ENCODE measurements around the gene NUDT15.

DNA sequence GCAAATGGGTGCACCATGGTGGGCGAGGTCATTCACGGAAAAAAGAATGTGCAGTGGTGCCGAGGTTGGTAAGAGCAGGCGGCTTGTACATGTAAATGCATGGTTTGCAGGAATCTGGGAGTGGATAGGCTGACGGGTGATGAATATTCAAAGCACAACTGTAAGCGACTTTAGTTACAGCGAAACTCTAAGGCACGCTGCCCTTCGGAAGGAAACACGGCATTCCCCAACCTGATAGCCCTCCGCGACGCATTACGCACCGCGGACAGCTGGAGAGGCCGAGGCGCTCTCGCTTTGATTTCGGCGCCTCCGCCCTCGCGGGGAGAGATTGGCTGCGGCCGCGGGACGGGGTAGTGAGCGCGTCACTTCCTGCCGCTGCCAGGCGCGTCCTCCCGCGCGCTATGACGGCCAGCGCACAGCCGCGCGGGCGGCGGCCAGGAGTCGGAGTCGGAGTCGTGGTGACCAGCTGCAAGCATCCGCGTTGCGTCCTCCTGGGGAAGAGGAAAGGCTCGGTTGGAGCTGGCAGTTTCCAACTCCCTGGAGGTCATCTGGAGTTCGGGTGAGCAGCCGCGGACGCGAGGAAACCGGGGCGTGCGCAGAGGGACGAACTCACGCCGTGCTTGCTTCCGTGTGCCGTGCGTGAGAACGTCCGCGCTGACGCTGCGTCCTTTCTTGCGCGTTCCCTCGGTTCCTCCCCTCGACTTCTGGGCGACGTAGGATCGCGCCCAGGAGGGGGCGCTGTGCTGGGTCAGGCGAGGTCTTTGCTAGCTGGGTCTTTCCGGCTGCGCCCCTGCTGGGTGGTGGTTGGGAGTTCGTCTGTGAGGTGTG is at the start of gene NUDT15:
- TF ChIP-seq, protein P1, sequence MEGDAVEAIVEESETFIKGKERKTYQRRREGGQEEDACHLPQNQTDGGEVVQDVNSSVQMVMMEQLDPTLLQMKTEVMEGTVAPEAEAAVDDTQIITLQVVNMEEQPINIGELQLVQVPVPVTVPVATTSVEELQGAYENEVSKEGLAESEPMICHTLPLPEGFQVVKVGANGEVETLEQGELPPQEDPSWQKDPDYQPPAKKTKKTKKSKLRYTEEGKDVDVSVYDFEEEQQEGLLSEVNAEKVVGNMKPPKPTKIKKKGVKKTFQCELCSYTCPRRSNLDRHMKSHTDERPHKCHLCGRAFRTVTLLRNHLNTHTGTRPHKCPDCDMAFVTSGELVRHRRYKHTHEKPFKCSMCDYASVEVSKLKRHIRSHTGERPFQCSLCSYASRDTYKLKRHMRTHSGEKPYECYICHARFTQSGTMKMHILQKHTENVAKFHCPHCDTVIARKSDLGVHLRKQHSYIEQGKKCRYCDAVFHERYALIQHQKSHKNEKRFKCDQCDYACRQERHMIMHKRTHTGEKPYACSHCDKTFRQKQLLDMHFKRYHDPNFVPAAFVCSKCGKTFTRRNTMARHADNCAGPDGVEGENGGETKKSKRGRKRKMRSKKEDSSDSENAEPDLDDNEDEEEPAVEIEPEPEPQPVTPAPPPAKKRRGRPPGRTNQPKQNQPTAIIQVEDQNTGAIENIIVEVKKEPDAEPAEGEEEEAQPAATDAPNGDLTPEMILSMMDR (tag by site-specific recombination; IDR thresholded peaks at IDR 0.05), result peak; percentile 96
- no peak for TF ChIP-seq HOXA7 (CRISPR knock-in tag; IDR thresholded peaks at IDR 0.05; ENCODE audit: borderline replicate concordance)
- TF ChIP-seq, protein P2, sequence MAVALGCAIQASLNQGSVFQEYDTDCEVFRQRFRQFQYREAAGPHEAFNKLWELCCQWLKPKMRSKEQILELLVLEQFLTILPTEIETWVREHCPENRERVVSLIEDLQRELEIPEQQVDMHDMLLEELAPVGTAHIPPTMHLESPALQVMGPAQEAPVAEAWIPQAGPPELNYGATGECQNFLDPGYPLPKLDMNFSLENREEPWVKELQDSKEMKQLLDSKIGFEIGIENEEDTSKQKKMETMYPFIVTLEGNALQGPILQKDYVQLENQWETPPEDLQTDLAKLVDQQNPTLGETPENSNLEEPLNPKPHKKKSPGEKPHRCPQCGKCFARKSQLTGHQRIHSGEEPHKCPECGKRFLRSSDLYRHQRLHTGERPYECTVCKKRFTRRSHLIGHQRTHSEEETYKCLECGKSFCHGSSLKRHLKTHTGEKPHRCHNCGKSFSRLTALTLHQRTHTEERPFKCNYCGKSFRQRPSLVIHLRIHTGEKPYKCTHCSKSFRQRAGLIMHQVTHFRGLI (tag by site-specific recombination; IDR thresholded peaks at IDR 0.05), result peak; percentile 47
- no peak for TF ChIP-seq SCRT1 (tag by site-specific recombination; IDR thresholded peaks at IDR 0.05; ENCODE audit: borderline replicate concordance)
